GM21717 (cell line): ENCODE results near the gene LPXN.
A peak's percentile ranks its signal among the peaks of the same experiment; 100 is the strongest.
"Not testable (repeated sequence)": the region's sequence is repeated elsewhere in the genome, so short reads cannot be mapped to it uniquely, and the experiment has no call there.

ENCODE experiments used
- ATAC-seq: cut with Tn5 transposase; IDR thresholded peaks from one replicate; pipeline ENCODE4 v1.9.1; 2021; ENCODE audit warnings: mild to moderate bottlenecking, moderate library complexity; ENCODE audit not compliant: unreplicated experiment

The LPXN gene

DNA sequence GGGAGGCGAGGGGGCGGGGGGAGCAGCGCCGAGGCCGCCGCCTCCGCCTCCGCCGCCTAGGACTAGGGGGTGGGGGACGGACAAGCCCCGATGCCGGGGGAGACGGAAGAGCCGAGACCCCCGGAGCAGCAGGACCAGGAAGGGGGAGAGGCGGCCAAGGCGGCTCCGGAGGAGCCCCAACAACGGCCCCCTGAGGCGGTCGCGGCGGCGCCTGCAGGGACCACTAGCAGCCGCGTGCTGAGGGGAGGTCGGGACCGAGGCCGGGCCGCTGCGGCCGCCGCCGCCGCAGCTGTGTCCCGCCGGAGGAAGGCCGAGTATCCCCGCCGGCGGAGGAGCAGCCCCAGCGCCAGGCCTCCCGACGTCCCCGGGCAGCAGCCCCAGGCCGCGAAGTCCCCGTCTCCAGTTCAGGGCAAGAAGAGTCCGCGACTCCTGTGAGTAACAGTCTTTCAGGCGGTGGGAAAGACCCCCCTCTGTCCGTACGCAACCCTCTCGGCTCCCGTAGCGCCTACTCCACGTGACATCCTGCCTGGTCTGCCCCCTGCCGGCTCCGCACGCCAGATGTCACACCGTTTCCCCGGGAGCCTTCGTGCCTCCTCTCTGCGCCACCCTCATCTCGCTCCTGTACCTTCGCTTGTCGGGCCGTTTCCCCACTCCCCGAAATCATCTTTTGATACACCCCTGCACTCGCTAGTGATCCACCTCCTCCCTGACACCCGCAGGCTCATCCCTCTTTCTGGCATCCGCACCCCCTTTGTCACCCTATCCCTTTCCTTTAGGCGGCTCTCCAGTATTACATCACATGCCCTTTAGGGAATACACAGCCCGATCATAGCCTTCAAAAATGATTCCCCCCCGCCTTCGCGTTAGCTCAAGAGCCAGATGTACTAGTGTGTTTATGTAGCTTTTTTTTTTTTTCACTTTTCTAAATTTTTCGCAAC, 3.8 kb upstream of the LPXN start:
- ATAC-seq, result peak; percentile 44

DNA sequence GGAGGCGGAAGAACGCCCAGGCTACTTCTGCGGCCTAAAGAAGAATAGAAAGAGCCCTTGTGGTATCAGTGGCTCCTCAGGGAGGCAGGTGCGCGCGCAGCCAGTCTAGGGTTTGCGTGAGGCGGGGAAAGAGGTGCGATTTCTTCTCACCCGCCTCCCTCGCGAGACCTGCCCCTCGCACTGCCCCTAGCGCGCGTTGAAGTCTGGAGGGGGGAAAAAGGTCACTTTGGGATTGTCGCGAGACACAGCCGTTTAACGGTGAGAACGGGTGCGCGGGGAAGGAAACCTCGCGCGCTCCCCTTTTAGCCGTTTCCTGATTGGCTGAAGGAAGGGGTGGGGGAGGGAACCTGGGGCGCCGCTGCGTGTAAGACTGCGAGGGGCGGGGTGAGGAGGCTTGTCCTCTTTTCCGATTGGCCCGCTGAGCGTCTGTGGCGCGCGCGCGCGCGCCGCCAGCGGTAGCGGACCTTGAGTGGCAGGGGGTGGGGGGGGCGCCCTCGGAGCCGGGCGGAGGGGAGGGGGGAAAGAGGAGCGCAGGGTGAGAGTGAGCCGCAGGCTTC, 3.1 kb upstream of the LPXN start, which contains the start of gene ZFP91:
TSS of gene ZFP91 (plus strand) at position 429 of the 557 bp plus-strand sequence. CDS start 219 bp downstream, outside the sequence.
- peak; percentile 30 for ATAC-seq

DNA sequence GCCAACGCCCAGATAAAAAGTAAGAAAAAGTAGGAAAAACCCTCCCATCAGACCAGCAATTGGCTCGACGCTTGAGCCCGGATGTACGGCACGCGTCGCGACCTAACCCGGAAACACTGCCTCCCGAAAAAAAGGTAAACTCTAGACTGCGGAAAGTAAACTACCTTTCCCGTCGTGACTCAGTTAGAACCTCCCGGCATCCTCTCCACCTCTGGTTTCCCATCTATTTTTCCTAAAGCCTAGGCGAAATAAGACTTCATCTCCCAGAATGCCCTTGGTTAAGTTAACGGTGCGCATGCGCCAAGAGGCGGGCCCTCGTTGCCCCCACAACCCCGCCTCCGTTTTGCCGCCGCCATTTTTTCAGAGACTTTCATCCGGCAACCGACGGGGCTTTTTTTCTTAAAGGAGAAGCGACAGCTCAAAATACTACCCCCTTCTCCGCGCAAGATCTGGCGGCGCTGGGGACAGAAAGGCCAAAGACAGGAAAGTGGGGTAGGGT, 2.5 kb upstream of the LPXN start:
- no peak for ATAC-seq

DNA sequence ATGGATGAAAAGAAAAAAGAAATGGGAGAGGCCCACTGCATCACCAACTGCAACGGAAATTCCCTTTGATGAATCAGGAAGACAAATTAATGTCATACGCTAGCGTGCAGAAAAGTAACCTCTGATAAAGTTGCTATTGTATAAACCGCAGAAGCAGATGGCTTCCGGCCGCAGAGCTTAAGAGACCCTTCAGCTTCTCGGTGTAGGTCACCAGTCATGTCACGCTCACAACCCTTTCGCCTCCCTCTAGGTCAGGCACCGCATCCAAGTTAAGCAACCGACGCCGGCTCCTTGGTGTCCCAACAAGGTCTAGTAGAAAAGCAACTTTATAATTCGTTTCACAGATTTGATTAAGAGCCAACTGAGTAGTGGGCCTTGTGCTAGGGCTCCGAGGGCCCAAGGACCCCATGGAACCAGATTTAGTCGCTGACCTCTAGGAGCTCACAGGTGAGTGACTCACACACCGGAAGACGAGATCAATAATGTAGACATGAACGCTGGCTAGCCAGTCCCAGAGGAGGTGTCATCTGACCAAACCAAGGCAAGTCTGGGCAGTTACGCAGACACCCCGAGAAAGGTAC, 2.0 kb upstream of the LPXN start:
- ATAC-seq, result peak; percentile 46

DNA sequence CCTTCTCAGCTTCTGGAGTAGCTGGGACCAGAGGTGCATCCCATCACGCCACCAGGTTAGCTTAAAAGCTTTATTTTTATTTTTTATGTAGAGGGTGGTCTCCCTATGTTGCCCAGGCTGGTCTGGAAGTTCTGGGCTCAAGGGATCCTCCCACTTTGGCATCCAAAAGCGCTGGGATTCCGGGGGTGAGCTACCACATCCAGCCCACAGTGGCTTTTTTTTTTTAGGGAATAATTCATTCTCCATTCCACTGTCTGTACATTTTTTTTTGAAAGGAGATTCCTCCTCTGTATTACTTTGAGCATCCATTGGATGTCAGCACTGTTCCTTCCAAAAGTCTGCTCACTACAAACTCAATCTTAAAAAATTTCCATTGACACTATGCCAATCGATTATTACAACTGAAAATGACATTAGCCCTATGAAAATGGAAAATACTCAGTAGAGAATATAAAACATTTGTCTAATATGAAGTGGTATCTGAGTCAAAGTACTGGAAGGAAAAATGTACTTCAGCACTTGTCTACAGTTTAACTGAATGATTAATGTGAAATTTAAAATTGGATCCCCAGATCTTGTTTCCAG, 1.3 kb upstream of the LPXN start:
- ATAC-seq, result no peak

DNA sequence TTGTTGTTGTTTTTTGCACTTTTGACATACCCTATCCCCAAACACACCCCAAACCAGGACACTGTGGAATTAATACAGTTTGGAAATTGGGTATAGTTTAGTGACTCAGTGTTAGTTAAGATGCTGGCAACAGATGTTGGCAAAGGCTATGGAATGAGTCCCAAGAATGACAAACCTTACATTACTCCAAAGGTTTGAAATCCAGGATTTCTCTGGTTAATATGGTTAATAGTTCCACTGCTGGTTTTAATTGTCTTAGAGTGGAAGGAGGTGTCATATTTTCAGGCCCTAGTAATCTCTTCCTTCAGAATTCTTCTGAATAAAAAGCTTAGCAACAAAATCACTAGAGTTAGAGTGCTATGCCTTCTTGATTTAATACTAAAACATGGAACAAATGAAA, 775 bp downstream of the LPXN start:
- no peak for ATAC-seq

DNA sequence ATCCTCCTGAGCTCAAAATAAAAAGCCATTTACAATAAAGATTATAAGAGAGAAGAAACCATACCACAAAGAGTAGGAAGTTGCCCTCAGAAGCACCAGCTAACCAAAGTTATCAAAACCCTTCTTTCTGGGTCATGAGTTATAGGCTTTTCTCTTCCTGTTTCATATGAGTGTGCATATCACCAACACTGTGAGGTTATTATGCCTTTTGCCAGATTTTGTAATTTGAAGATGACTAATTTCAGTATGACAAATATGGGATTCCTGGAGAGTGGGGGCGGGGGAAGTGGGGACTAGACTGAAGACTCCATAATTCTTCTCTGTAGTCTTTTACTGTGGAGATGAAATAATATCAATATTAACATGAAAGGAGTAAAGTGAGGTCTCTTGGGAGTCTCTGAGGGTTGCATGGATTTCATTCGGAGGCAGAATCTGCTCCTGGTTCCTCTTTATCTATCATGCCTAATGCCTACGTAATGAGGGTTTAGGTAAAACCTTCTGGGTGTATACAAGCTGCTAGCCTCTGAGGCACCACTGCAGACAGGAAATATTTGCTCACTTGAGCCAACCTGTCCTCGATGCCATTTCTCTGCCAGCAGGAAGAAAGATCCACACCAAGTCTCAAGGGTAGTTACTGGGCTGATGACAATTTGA, 2.1 kb downstream of the LPXN start:
- ATAC-seq, result peak; percentile 25

DNA sequence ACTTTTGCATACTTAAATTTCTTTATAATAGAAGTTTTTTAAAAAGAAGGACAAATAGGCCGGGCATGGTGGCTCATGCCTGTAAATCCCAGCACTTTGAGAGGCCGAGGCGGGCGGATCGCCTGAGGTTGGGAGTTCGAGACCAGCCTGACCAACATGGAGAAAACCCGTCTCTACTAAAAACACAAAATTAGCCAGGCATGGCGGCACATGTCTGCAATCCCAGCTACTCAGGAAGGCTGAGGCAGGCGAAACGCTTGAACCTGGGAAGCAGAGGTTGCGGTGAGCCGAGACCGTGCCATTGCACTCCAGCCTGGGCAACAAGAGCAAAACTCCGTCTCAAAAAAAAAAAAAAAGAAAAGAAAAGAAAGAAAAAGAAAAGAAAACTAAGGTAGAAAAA, 2.8 kb downstream of the LPXN start:
- ATAC-seq, result not testable (repeated sequence)

DNA sequence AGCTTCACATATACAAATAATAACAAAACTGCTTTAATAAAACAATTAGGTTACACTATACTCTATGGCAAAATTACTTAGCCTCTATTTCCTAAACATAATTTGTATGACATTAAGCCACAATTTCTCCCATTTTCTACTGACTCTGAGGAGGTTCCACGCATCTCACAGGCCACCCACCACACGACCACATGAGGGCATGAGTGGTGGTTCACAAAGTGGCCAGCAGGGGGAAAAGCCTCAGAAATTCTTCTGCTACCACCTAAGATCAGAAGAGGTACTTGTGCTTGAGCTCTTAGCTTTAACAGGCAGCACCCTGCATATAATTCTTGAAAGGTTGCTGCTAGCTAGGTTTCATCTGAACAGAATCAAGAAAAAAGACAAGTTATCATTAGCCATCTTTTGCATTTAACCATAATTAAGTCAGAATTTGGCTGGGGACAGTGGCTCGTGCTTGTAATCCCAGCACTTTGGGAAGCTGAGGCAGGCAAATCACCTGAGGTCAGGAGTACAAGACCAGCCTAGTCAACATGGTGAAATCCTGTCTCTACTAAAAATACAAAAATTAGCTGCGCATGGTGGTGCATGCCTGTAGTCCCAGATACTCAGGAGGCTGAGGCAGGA, 7.7 kb downstream of the LPXN start:
- peak; percentile 91 for ATAC-seq

DNA sequence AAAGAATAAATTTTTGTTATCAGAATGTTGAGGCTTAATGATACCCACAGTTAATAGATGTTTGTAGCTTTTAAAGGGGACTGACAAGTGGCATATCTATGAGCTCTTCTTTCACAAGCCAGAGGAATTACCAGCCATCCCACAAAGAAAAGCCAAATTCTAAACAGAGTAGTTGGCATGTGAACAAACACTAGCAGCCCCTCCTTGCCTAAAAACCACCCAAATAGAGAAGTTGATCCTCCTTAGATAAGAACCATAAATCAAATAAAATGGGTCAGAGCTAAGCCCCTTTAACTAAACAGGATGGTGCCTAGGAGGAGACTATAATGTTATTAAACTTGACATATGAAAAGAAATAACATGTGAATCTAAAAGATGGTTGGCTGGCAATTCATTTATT, 11.4 kb downstream of the LPXN start:
- ATAC-seq, result no peak

DNA sequence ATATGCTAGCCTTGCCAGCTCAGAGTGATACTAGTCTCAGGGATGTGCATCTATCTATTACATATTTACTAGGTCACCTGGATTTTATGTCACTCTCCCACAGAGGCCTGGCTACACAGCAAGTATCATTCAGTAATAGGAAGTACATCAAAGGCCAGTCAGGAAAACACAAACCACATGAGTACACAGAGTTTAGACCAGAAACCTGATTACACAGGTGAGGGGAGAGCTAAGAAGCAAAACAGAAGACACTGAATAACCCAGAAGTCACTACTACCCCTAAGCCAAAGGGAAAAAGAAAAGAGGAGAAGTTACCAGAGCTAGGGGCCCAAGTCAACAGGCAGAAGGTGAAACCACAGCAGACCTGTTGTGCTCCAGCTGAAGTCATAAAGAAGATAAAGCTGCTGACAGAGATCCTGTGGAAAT, 13.3 kb downstream of the LPXN start:
- ATAC-seq, result peak; percentile 80

DNA sequence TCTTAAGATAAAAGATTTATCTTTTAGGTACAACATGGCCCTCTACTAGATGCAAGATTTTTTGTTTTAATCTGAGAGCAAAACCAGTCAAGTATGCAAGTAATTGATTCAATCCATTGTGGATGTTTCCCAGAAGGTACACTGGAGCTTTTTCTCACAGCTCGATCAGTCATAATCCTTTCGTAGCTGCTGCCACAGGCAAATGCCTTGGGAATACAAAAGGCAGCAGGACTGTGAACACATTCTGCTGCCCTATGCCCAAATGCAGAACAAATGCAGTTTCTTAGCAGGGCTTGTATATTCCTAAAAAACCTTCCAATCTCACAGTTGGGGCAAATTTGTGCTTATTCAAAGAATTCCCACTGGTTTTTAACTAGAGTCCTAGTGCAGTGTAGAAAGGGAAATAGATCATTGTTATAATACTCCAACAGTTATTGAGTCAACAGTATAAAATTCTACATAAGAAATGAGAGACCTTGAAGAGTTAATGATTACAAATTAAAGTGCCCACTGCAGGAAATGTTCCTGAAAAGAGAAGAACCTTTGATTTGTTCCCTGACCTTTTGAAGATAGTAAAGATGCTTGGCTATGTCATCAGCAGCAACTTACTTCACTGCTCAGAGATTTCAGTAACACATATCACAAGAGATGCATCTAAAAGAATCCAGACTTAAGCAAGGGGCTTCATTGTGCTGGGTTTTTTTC, 14.1 kb downstream of the LPXN start:
- ATAC-seq, result no peak

DNA sequence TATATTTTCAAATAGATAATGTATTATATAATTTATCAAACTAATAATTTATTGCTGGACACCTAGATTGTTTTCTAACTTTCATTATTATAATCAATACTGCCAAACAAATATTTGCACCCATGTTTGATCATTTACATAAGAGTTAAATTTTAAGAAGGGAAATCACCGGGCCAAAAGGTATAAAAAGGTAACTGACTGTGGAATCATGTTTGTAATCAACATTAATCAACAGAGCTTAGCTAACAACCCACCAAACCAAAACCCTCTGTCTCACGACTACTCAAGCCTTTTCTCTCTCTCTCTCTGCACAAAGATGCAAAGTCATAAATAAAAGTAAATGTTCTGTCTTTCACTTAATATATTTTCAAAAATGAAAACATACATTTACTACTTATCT, 14.8 kb downstream of the LPXN start:
- ATAC-seq, result no peak

DNA sequence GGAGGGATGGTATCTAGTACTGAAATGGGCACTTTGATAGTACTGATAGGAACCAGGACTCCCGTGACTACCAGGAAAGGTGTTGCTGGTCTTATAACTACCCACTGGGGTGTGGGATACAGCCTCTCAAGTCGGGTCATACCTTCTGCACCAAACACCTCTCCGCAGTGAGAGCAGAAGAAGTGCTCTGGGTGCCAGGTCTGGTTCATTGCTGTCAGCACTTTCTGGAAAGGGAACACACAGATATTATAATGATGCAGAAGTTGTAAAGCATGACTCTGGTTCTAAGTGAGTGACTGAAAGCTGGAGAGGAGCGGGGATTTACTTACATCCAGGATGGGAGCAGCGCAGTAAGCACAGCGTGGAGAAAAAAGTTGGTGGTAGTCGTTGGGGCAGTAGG, 26.0 kb downstream of the LPXN start:
- ATAC-seq, result no peak

DNA sequence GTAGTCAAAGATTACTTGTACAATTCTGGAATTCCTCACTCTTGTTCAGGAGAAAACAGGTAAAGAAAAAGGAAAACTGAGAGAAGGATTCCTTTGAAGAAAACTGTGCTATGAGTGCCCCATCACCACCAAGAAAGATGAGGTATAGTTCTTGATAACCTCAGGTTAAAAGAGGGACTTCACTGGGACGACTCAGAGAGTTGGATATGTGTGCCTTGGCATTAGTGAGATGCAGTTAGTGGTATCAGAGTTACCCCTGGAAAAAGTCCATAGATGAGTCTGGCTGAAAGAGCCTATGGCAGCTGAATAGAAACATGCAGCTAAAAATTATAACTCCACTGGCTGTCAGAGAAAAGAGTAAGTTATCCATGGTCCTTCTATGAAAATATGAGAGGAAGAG, 28.8 kb downstream of the LPXN start:
- ATAC-seq, result no peak

DNA sequence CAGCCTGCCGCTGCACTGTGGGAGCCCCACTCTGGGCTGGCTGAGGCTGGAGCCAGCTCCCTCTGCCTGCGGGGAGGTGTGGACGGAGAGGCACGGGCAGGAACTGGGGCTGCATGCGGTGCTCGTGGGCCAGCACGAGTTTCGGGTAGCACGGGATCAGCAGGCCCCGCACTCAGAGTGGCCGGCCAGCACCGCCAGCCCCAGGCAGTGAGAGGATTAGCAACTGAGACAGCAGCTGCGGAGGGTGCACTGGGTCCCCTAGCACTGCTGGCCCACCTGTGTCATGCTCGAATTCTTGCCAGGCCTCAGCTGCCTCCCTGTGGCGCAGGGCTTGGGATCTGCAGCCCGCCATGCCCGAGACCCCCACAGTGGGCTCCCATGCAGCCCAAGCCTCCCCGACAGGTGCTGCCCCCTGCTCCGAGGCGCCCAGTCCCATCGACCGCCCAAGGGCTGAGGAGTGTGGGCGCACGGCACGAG, 43.8 kb downstream of the LPXN start:
- no peak for ATAC-seq

DNA sequence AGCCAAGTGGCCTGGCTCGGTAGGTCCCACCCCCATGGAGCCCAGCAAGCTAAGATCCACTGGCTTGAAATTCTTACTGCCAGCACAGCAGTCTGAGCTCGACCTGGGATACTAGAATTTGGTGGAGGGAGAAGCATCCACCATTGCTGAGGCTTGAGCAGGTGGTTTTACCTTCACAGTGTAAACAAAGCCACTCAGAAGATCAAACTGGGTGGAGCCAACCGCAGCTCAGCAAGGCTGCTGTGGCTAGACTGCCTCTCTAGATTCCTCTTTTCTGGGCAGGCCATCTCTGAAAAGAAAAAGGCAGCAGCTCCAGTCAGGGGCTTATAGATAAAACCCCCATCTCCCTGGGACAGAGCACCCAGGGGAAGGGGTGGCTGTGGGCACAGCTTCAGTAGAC, 45.4 kb downstream of the LPXN start:
- ATAC-seq, result no peak

DNA sequence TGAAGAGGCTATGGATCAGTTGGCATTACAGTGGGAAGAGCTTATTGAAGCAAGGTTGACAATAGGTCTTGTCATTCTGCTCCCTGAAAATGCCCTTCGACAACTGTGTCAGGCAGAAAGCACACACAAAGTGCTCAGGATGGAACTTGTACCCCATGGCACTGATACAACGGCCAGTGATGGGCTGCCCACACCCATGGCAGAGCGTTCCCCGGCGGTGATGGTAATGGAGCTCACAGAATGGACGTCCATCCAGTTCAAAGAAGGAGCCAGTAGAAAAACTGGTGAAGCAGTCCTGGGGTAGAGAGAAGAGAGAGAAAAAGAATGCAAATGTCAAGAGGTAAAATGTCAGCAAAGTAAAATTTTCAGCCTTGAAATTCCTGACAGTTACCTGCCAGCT, 48.2 kb downstream of the LPXN start:
- ATAC-seq, result no peak

DNA sequence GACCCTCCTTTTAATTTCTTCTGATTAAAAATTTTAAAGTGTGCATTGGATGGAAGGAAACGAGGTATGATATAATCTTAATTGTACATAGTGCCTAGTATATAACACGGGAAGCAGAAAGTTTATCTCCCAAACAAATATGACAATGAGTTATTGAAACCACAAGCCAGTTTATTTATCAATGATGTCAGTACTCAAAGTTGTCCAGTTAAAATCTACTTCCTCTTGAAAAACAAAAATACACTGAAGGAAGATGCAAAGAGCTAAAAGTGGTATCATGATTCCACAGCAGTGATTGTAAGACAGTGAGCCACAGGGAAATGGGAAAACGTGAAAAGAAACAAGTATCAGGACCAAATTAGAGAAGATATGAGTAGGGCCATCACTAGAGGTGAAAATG, 48.9 kb downstream of the LPXN start:
- ATAC-seq, result no peak
